Measurements from ENCODE around the gene PFDN4.
A peak's percentile ranks its signal among the peaks of the same experiment; 100 is the strongest.
"Not testable (repeated sequence)": the region's sequence is repeated elsewhere in the genome, so short reads cannot be mapped to it uniquely, and the experiment has no call there.

The PFDN4 gene

GRCh38 chr20:54201268-54201846 lies 6.5 kb upstream of the PFDN4 start:
- no peak for DNase-seq

GRCh38 chr20:54203281-54203680 lies 4.6 kb upstream of the PFDN4 start:
- no peak for DNase-seq

- DNase-seq = no peak
These were observed 3.8 kb upstream of the PFDN4 start for GRCh38 chr20:54204063-54204462.

GRCh38 chr20:54204481-54204880 lies 3.4 kb upstream of the PFDN4 start:
- no peak for DNase-seq

GRCh38 chr20:54205450-54205849 lies 2.4 kb upstream of the PFDN4 start:
- DNase-seq = no peak

GRCh38 chr20:54207053-54207742 lies 689 bp upstream of the PFDN4 start:
- no peak for DNase-seq

- DNase-seq = no peak
These were observed 775 bp downstream of the PFDN4 start for GRCh38 chr20:54208548-54209176.

GRCh38 chr20:54209216-54209813 lies 1.4 kb downstream of the PFDN4 start:
- no peak for DNase-seq

GRCh38 chr20:54212226-54212625 lies 4.3 kb downstream of the PFDN4 start:
- DNase-seq = no peak

GRCh38 chr20:54212871-54213270 lies 5.0 kb downstream of the PFDN4 start:
- no peak for DNase-seq

- no peak for DNase-seq
These were observed 6.7 kb downstream of the PFDN4 start for GRCh38 chr20:54214566-54214965.

- DNase-seq = no peak
These were observed 7.4 kb downstream of the PFDN4 start for GRCh38 chr20:54215157-54215789.

- no peak for DNase-seq
These were observed 9.9 kb downstream of the PFDN4 start for GRCh38 chr20:54217762-54218161.

GRCh38 chr20:54218470-54218869 lies 10.6 kb downstream of the PFDN4 start:
- DNase-seq = no peak

- peak in 1 of 2 experiments; percentile 8 for DNase-seq
These were observed 12.0 kb downstream of the PFDN4 start for GRCh38 chr20:54219751-54220426.

- DNase-seq = no peak
These were observed 12.8 kb downstream of the PFDN4 start for GRCh38 chr20:54220722-54221121.

- no peak for DNase-seq
These were observed 13.5 kb downstream of the PFDN4 start for GRCh38 chr20:54221353-54221752.

- no peak for DNase-seq
These were observed 14.4 kb downstream of the PFDN4 start for GRCh38 chr20:54221996-54222890.

GRCh38 chr20:54223285-54223684 lies 15.4 kb downstream of the PFDN4 start:
- DNase-seq = no peak

- DNase-seq = no peak
These were observed 15.9 kb downstream of the PFDN4 start for GRCh38 chr20:54223751-54224150.

GRCh38 chr20:54224642-54225041 lies 16.8 kb downstream of the PFDN4 start:
- not testable (repeated sequence) for DNase-seq

GRCh38 chr20:54227241-54227640 lies 19.4 kb downstream of the PFDN4 start:
- no peak for DNase-seq
